HFF-Myc (cell line): Measurements from ENCODE around the gene KDM8.

Experiments
- DNase-seq: peaks from one replicate; pipeline ENCODE4 v3.0.0-alpha.2; 2011; ENCODE audit warnings: low read depth; ENCODE audit errors: extremely low read depth
- H3K4me3 ChIP-seq: replicated peaks from 2 replicates; pipeline ENCODE4 v1.5.1; 2011; ENCODE audit warnings: low read depth, mild to moderate bottlenecking, control low read depth, low read length
- CTCF ChIP-seq: IDR thresholded peaks from 2 replicates; pipeline ENCODE4 v1.5.1; 2012; ENCODE audit warnings: mild to moderate bottlenecking, low read depth, low read length, control low read depth; ENCODE audit errors: missing control alignments

Gene KDM8

DNA sequence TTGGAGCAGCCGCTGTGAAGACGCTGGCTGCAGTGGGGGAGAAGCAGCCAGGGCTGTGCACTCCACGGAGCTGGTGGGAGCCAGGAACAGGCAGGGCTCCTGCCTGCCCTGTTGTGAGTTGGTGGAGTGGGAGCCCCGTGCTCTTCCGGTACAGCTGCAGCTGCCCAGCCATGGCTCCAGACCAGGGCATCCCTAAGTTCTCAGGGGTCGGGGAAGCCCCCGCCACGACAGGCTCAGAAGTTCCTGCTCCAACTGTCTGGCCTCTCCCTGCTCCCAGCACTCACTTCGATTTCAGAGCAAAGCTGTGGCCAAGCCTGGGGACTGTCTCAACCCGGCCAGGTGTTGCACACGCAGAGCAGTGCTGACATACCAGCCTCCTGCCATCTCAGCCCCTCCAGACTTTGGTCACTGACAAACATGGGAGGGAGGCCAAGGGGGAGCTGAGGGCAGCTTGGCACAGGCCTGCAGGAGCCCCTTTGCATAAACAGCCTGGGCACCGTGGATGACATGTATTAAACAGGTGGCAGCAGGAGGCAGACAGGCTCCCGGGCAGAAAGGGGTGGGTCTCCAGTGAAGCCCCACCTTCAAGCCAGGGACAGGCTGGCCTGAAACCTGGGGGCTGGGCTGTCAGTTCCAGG, 13.9 kb upstream of the KDM8 start:
- no peak for DNase-seq
- TF ChIP-seq CTCF = no peak
- H3K4me3 ChIP-seq = no peak overlapping the region

DNA sequence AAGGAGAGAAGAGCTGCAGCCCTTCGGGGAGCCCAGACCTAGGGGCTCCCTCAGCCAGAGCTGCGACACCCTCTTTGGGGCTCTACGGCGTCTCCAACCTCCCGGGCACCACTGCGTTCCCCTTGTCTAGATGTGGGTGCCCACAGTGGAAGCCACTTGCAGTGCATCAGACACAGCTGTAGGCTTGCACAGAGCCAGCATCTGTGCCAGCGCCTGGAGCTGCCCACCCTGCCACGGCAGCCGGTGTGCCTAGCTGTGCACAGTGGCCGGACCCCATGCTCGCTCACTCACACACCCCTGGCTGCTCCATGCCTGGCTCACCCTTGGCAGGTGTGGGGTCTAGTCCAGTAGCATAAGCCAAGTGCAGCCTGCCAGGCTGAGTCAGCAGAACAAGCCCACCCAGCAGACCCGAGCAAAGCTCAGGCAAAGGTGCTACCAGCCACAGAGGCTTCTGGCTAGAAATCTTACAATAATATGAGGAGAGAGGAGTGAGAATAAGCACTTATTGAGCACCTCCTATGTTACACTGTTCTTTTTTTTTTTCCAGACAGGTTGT, 12.9 kb upstream of the KDM8 start:
- TF ChIP-seq CTCF = no peak
- no peak for DNase-seq
- no peak overlapping the region for H3K4me3 ChIP-seq

GRCh38 chr16:27191352-27191924, 11.9 kb upstream of the KDM8 start:
- DNase-seq = no peak
- no peak overlapping the region for H3K4me3 ChIP-seq
- no peak for TF ChIP-seq CTCF

DNA sequence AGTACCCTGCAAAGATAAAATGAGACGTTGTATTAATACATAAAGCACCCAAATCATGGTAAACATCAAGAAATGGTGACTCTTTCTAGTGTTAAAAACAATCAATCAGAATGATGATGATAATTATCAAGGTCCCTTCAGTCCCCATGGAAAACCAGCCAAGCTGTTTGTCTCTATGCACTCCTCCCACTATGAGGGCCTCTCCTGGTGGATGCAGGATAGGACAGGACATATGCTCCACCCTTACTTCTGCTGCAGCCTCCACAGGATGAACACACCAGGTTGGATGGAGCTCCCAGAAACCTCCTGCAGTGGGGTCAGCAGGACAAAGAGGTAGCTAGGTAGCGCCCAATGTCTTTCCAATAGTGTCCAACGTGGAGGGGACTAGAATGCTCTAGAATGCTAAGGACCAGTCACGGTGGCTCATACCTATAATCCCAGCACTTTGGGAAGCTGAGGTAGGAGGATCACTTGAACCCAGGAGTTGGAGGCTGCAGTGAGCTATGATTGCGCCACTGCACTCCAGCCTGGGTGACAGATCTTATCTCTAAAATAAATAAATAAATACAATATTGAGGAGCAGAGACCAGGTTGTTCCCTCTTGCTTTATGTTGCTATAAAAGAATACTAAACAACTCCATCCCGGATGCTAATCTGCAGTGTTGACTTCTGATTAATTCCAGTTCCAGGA, 9.9 kb upstream of the KDM8 start:
- TF ChIP-seq CTCF = no peak
- no peak overlapping the region for H3K4me3 ChIP-seq
- DNase-seq = no peak

GRCh38 chr16:27195076-27195741, 8.1 kb upstream of the KDM8 start:
- no peak for TF ChIP-seq CTCF
- no peak for DNase-seq
- H3K4me3 ChIP-seq = no peak overlapping the region

DNA sequence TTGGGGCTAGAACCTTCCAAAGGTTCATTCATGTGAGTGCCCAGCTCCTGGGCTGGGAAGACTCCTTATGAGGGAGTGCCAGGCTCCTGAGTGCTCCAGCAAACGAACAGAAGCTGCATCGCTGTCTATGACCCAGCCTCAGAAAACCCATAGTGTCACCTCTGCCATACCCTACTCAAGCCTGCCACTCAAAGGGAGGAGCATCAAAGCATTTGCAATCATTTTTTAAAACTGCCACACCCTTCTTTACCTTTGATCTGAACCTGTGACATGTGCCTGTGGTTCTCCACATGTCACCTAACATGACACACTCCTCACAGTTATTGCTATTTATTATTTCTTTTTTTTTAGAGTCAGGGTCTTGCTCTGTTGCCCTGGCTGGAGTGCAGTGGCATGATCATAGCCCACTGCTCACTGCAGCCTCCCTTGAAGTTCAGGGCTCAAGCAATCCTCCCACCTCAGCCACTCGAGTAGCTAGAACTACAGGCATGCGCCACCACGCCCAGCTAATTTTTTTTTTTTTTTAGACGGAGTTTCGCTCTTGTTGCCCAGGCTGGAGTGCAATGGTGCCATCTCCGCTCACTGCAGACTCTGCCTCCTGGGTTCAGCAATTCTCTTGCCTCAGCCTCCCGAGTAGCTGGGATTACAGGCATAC, 7.3 kb upstream of the KDM8 start:
- TF ChIP-seq CTCF = no peak
- H3K4me3 ChIP-seq = no peak overlapping the region
- DNase-seq = no peak
